PC-3 (cell line): ENCODE data around the gene SRGAP3.

ENCODE experiments used
- CTCF ChIP-seq: fragments of 300-600 bp; sonication (generic); conservative IDR thresholded peaks from 2 replicates; pipeline ENCODE4 v1.5.1; 2017; ENCODE audit warnings: antibody characterized with exemption, low read depth, mild to moderate bottlenecking, low read length
- EZH2phosphoT487 ChIP-seq: fragments of 300-600 bp; sonication (generic); IDR thresholded peaks from 2 replicates; pipeline ENCODE4 v1.6.1; 2018; ENCODE audit warnings: mild to moderate bottlenecking, antibody characterized with exemption, low read length, borderline replicate concordance

DNA sequence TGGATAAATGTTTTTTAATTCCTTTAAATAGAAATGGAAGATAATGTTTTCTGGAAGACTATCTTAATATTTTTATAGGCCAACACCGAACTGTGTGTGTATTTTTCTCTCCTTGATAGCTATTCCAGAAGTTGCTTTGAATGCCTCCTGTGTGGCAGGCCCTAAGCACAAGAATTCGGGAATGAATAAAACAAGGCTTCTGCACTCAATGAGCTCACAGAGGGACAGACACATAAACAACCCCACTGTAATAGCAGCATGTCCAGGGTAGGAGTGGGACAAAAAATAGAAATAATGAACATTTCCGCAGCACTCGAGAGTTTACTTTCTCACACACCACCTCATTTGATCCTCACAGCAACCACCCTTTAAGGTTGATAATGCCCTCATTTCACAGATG lies 18.0 kb downstream of the SRGAP3 start:
- no peak for TF ChIP-seq CTCF
- no peak for TF ChIP-seq EZH2phosphoT487
